NCI-H226 (cell line): ENCODE results near the gene LBH.

Source experiments
- DNase-seq: peaks from one replicate; pipeline ENCODE4 v3.0.0-alpha.2; 2015

LBH gene

DNA sequence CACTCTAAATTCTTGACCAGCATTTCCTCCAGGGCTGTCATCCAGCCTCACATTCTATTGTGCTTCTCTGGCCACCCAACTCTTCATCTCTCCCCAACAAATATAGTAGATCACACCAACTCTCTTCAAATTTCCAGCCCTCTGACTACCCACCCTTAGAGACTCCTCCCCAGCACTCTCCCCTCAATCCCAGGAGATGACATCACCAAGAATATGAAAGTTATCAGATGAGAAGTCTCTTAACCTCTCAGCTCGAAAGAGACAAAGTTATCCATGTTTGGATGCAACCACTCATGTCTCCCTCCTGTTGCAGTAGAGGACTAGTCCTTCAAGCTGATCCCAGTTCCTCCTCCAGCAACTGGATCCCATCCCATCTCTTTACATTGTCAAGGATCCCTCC, 47.1 kb downstream of the LBH start:
- no peak for DNase-seq

DNA sequence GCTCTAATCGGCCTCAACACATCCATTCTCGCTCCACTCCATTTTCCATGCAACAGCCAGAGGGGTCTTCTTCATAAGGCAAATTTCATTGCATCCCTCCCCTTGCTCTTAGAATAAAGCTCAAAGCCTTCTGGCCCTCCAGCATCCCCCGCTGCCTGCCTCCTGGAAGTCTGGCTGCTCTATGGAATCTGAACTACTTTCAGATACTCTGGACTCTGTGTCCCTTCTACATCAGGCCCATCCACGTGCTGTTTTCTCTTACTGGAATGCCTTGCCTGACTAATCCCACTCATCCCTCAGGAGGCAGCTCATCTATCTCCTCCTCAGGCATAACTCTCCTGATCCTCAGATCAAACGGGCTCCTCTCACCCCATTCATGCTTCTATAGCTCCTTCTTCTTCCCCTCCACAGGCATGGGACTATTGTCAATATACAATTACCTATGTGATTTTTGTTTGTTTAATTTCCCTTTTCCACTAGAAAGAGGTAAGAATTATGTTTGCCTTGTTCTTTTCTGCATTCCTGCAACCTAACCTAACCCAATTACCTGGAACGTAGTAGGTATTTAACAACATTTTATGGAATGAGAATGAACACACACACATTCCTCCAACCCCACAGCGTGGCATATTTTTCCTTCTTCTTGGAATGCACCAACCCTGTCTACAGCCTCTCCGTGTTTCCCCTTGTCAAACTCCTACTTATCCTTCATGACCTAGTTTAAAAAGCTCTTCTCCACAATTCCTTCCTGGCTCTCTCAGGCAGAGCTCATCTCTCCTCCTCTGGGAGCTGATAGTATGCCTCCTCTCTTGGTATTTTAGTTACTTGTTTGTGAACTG, 49.5 kb downstream of the LBH start:
- DNase-seq: no peak

DNA sequence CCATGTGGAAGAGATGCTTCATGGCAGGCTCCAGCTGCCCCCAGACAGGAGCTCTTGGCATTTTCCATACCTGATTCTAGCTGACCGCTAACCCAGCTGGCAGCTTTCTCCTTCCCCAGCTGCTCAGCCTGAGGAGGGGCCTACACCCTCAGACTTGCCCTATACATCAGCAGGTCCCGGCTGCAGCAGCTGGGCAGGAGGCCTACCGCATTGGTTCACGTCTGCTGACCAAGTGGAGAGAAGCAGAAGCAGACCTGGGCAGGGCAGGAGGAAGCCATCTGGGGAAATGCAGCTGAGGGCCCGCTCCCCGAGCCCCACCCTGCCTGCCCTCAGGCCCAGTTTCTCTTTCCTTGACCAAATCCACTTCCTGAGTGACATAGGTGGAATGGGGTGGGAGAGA, 50.7 kb downstream of the LBH start:
- no peak for DNase-seq

DNA sequence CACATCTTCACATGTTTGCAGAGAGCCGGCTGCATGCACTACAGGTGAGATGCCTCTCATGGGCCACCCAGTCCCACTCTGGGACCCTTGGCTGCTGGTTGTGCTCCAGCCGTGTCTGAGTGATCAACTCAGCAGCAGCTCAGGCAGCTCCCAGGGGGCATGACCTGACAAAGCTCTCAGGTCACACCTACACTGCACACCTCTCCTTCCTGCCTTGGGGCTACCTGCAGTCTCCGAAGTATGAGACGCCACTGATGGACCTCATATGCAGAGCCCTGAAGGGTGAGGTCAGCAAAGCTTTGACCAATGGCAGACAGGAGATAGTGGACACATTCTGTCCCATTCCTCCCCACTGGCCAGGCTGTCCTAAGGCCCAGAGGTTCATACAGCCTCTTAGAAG, 51.4 kb downstream of the LBH start:
- no peak for DNase-seq

DNA sequence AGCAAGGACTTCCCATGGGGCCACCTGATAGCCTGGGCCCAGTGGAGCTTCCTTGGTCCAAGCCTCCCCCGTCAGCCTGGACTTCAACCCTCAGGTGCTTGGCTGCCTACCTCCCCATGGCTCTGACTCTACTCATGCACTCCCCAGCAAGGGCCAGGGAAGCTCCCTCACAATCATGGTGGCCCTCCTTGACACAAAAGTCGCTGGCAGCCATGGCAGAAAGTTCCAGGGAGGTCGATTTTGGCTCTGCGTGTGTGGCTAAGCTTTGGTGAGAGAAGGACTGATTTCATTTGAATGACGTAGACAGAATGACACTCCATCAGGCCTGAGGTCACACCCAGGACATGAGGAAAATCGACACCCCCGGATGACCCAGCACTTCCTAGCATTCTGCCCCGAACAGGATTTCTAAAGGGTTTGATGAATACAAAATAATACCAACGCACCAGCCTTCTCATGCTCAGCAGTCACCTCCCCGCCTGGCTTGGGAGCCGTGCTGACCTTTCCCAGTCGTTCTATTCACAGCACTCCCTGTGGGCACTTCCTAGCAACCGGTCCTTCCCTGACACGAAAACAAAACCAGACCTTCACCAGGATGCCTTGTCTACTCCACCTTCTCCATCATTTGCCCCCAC, 52.7 kb downstream of the LBH start:
- no peak for DNase-seq

DNA sequence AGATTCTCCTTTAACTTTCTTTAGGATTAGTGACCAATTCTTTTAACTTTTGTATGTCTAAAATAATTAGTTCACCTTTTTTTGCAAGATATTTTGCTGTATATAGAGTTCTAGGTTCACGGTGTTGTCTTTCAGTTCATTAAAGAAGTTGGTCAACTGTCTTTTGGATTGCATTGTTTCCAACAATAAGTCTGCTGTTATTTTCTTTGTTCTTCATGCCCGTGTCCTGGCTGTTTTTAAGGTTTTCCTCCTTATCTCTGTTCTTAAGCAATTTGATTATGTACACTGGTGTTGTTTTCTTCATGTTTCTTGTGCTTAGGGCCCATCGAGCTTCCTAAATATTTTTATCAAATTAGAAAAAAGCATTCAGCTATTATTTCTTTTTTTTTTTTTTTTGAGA, 54.4 kb downstream of the LBH start:
- DNase-seq: no peak

DNA sequence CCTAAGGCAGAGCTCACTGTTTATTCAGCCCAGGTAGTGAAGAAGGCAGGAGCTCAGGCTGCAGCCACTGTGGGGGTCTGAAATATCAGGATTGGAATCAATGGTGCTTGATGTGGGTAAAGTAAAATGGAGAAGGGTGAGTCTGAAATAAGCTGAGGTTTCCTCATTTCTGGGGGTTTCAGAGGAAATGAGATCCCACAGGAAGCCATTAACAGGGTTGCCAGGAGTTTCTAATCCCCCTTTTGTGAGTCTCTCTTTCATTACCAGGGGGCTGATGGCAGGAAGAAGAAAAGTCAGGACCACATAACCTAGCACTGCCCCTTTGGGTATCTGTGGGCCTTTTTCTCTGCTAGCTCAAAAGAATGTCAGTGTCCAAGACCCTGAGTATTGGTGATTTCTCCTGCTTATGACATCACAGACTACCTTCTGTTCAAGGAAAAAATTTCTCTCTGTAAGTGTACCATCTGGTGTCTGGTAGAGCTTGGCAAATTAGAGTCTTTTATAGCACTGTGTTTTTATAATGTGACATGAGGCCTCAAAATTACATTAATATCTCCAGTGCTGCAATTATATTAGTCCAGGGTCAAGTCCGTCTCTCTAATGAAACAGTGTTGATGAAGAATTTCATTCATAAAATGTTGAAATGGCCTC, 56.0 kb downstream of the LBH start:
- no peak for DNase-seq

DNA sequence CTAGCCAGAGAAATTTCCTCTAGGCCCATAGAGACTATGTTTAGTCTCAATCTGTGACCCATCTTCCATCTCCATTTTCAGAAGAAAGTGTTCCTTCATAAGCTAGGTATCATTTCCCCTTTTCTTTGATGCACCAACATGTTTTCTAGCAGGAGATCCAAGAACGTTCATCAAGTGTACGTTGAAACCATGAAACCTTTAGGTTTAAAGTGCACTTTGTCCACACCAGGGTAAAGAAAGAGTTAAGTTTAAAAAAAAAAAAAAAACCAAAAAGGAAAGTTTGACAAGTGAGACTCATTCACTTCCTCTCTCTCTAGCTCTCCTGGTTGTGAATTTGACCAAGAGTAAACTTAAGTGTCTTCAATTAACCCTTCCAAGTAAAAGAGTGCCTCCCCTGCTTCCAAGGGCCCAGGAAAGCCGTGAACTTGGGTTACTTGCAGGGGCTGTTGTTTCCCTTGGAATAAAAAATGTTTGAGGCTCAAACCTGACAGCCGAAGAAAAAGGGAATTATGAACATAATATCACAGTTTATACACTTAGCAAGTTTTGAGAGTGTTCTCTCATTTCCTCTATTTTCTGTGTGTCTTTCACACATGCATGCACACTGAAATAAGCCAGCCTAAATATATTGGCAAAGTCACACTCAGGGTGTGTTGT, 56.7 kb downstream of the LBH start:
- DNase-seq: no peak

DNA sequence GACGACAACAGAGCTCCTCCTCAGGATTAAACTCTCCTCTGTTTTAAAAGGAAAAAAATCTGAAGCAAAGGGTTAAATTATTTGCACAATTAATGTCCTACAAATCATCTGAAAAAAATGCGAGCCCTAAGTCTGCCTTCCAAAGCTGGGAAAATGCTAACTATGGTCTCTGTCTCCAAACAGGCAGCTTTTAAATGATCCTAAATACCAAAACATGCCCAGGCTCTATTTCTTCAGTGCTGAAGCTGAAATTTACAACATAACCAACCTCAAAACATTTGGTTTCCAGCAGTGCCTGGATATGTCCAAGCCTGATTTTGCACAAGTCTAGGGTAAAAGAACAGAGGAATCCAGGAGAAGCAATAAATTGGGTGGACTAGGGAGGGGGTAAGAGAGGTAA, 57.2 kb downstream of the LBH start:
- no peak for DNase-seq

DNA sequence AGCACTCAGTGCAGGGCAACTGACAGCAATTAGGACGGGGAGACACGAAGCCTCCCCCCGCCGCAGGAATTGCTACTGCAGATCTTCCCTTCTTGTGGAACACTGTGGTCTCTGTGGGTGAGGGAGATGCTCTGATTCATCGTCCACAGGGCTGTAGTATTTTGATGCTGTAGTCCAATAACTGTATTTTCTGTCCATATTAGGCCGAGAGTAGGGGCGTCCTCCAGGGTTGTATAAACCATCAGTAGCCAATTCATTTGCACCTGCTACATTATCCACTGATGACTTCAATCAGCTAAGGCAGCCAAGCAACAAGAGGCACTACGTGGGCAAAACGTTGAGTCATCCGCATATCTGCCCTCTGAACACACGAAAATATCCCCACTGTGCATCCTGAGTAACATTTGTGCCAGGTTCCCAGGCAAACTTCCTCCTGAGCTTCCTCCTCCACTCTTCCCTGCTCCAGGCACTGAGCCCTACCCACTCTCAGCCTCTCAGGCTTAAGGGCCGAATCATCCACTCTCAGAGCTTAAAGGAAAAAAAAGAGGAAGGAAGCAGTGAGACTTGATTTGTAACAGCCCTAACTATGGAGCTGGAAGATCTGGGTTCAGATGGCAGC, 62.1 kb downstream of the LBH start:
- DNase-seq: peak; percentile 99

DNA sequence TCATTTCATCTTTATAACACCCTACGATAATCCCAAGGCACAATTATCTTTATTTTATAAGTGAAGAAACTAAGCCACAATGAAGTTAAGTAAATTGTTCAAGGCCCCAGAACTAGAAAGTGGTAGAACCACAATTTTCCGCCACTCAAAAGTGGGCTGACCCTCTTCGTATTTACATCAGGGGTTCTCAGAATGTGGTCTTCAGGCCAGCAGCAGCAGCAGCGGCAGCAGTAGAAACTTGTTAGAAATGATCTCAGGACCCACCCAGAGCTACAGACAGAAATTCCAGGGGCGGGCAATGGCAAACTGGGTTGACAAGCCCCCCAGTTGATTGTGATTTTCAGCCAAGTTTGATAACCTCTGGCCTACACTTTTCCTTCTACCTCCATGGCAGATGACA, 62.8 kb downstream of the LBH start:
- DNase-seq: no peak

DNA sequence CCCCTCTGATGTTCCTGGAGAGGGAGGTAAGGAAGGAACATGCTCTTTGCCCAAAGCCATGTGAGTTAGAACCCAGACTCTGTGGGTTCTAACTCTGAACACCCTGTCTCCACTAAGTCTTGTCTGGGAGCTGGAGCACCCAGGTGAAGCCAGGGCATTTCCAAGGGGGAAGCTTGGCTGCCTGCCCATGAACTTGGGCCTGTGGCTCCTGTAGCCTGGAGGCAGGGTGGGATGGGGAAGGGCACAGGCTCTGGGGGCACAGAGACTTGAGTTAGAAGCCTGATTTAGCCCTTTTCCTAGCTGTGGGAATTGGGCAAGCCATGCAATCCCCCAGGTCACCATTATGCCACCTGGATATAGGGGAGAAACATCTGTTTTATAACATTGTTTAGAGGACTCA, 65.2 kb downstream of the LBH start:
- DNase-seq: no peak

DNA sequence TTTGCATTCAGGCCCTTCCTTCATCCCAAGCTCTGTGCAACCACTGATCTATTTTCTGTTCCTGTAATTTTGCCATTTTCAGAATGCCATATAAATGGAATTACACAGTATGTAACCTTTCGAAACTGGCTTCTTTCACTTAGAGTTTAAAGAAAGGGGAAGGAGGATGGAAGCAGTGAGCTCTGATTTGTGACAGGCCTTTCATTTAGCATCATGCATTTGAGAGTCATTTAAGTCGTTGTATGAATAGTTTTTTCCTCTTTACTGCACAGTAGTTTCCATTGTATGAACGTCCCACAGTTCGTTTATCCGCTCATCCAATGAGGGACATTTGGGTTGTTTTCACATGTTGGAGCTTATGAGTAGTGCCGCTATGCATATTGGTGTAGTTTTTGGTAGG, 67.0 kb downstream of the LBH start:
- no peak for DNase-seq

DNA sequence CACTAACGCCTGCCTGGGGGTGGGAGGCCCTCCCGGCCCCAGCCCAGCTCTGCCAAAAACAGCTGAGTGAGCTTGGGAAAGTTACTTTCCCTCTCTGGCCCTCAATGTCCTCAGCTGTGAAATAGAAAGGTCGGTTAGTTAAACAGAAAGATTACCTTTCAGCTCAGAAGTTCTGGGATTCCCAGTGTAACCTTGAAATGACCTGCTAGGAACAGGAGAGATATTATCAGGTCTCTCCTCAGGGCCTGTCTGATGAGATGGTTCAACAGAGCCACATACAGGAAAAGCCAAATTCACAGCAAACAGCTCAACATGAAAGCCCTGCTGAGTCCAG, 68.8 kb downstream of the LBH start:
- DNase-seq: no peak

DNA sequence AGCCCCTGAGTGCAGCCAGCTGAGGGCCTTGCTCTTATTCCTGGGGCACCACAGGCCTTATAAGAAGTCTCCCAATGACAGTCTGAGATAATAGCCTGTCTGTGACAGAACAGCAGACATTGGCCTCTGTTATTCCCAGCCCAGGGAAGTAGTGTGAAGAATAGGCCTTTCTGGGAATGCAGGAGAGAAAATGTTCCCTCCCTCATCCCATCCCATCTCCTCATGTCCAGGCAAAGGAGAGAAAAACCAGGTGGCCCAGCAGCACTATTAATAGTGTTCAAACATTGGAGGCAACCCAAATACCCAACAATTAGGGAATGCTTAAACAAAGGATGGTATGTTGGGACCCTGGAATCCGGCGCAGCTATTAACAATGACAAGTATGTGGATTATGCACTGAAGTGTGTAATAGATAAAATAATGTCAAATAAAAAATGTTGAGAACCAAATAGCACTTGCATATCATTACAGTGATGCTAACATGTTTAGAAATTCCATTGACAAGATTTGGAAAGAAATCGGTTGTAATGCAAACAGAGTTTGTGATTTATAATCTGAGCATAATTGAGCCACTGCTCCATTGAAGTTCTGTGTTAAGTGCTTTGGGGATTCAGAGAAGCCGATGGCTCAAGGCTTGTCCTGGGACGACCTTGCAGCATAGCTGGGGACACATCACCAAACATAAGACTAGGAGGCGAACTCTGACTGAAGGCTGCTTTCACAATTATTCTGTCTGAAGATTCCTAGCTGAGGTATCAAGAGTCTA, 69.3 kb downstream of the LBH start:
- DNase-seq: no peak

DNA sequence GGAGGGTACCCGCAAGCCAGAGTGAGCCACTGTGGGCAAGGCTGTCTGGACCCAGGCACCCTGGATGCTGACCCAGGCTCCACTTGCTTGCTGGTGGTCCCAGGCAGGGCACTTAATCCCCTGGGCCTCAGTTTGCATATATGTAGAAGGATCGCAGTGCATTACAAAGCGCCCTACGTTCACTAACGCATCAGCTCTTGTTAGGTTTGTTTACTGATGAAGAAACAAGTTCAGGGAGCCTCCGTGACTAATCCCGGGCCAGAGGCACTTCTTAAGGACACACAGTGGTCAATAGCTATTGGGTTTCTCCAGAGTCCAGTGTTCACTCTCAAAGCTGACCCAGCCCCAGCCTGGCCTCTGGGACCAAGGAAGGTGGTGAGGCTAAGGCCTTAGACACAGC, 70.2 kb downstream of the LBH start:
- no peak for DNase-seq

DNA sequence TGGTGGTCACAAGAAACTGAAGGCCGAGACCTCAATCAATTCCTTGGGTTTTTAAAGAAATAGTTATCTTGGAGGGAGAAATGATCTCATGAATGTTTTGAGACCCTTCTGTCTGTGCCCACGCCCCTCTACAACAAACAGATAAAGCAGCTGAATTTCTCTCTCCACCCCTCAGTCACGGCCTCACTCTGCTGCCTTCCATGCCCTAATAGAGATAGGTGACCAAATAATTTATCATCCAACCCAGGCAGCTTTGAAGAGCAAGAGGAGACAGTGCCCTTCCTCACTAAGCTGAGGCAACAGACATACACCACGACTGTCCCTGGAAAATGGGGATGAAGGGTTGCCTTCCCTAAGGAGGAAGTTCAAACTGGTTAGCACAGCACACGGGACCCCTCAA, 71.2 kb downstream of the LBH start:
- DNase-seq: no peak

DNA sequence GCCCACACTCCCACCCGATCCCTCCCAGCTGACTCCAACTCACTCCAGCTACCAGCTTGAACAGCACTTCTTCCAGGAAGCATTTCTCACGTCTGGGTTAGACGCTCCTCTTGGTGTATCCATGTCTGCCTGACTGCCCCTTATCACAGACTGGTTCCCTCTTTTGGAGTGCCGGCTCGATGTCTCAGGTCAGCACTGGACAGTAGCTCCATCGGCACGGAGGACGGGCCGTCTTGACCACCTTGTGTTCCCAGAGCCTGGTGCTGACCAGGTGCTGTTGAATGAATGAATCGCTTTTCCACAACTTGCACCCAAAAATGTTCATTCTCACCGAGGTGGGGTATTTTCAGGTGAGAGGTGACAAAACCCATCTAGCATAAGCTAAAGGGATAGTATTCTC, 71.8 kb downstream of the LBH start:
- DNase-seq: no peak

DNA sequence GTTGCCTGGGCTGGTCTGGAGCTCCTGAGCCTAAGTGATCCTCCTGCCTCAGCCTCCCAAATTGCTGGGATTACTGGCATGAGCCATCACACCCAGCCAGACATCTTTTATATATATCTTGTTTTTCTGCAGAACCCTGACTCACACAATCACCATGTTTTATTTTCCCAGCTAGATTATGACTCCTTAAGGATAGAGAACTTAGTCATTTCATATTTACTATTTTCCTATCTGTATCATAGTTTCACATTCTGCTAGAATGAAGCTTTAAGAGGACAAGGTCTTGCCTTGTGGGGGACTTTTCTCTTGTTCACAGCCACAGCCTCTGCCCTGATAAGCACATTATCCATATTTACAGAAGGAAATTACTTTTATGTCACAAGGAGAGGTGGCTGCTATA, 73.9 kb downstream of the LBH start:
- no peak for DNase-seq

DNA sequence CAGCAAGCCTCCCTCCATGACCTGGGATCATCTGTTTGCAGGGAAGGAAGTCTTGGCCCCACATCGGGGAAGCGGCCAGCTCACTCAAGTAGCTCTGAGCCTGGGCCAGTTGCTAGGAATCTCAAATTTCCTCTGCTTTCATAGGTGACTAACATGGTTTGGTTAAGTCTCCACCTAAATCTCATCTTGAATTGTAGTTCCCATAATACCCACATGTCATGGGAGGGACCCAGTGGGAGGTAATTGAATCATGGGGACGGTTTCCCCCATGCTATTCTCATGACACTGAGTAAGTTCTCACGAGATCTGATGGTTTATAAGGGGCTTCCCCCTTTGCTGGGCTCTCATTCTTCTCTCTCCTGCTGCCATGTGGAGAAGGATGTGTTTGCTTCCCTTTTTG, 75.2 kb downstream of the LBH start:
- no peak for DNase-seq

DNA sequence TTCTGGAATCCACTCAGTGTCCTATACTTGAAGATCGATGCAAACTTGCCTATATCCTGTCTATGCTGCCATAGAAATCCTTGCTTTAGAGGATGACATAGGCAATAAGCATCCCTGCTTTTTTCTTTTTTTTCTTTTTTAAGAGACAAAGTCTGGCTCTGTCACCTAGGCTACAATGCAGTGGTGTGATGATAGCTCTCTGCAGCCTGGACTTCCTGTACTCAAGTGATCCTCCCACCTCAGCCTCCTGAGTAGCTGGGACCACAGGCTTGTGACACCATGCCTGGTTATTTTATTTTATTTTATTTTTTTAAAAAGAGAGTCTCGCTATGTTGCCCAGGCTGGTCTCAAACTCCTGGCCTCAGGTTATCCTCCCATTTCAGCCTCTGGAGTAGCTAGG, 76.9 kb downstream of the LBH start:
- no peak for DNase-seq
